ENCODE measurements around the gene SIL1. TPM values are rescaled to one million over a fixed set of nuclear protein-coding genes. Genes with fewer than 3 reads are reported as not detected.

SIL1 gene
- total RNA-seq, 2 donors from 2014 or later: 69.9 to 75.6 TPM

DNA sequence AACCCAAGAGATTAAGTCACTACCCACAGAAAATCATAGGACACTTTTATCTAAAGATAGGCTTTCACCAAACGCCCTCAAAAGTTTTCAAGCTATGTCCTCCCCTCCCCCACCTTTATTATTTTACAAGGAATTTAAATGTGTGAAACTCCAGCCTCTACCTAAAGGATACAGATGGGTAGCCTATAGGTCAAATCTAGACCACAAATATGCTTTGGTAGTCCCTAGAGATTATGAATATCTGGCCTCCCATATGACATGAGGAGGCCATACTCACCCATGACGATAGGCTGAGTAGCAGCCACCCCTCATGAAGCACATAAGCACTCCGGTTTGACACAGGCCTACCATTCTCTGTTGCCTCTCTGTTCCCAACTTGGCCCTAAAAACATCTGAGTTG, 11.9 kb downstream of the SIL1 start:
- intact Hi-C loops (cut with DNase I): no loop called here
- WGBS: 88% methylated on average over 3 of the region's 3 CpGs

DNA sequence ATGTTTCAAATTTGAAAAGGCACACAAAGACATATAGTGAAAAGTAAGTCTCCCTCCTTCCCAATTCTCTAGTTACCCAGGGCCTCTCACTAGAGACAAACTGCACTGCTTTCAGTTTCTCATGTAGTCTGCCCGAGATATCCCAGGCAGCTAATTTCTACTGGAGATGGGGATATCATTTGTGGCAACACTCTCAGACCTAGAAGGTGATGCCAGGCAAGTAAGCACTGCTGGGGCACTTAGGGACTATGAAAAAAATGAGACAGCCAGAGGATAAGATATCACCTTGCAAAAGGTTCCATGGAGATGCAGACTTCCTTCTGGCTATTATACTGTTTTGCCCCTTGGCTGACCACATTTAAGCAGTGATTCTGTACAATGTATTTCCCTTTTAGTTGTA, 12.6 kb downstream of the SIL1 start:
- peaks cover 10% of the 10 kb centered on the region for H3K4me1 ChIP-seq (replicated peaks)
- DNase-seq (ENCODE audit: low spot score): no peak

More for the DNA sequence above, 11.9 kb downstream of the SIL1 start:
- Histone ChIP-seq H3K9me3 (no peaks in the 10 kb centered on the region), H3K36me3 (no peaks in the 10 kb centered on the region), H3K4me3 (no peak overlapping the region), H3K27me3 (replicated peaks; ENCODE audit: insufficient read depth) (no peaks in the 10 kb centered on the region), H3K4me1 (replicated peaks) (peaks cover 8% of the 10 kb centered on the region), H3K27ac (no peak overlapping the region)
- TF ChIP-seq POLR2A (IDR thresholded peaks at IDR 0.05): no peak
- TF ChIP-seq, protein P1, sequence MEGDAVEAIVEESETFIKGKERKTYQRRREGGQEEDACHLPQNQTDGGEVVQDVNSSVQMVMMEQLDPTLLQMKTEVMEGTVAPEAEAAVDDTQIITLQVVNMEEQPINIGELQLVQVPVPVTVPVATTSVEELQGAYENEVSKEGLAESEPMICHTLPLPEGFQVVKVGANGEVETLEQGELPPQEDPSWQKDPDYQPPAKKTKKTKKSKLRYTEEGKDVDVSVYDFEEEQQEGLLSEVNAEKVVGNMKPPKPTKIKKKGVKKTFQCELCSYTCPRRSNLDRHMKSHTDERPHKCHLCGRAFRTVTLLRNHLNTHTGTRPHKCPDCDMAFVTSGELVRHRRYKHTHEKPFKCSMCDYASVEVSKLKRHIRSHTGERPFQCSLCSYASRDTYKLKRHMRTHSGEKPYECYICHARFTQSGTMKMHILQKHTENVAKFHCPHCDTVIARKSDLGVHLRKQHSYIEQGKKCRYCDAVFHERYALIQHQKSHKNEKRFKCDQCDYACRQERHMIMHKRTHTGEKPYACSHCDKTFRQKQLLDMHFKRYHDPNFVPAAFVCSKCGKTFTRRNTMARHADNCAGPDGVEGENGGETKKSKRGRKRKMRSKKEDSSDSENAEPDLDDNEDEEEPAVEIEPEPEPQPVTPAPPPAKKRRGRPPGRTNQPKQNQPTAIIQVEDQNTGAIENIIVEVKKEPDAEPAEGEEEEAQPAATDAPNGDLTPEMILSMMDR (IDR thresholded peaks at IDR 0.05): no peak
- TF ChIP-seq POLR2AphosphoS5 (IDR thresholded peaks at IDR 0.05): no peak
- DNase-seq (ENCODE audit: low spot score): no peak

DNA sequence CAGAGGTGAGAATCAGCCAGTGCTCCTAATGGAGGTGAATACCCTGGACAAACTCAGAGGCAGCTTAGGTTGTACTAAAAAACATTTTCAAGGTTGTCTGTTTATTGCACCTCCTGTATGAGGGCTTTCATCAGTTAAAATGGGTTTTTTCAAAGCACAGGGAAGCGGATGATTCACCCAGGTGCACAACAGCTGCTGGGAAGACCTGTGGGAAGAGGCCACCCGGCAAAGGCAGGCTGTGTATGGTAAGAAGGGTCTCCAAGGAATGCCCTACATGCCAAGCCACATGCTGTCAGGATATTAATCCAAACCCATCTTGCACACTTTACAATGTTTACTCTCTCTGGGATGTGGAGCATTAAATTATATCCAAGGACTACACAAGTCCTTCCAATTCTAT, 14.7 kb downstream of the SIL1 start:
- peaks cover 12% of the 10 kb centered on the region for H3K4me1 ChIP-seq (replicated peaks)
- 48% methylated on average over 2 of the region's 2 CpGs for WGBS
- no peak overlapping the region for H3K4me3 ChIP-seq

More for the DNA sequence above, 12.6 kb downstream of the SIL1 start:
- TF ChIP-seq, protein P1 (IDR thresholded peaks at IDR 0.05): no peak
- TF ChIP-seq POLR2A (IDR thresholded peaks at IDR 0.05) (no peak), POLR2AphosphoS5 (IDR thresholded peaks at IDR 0.05) (no peak)
- no peaks in the 10 kb centered on the region for H3K36me3 ChIP-seq
- no peak overlapping the region for H3K4me3 ChIP-seq
- WGBS: 73% methylated on average over 1 of the region's 1 CpG
- H3K9me3 ChIP-seq: no peaks in the 10 kb centered on the region
- no peaks in the 10 kb centered on the region for H3K27me3 ChIP-seq (replicated peaks; ENCODE audit: insufficient read depth)
- no peak overlapping the region for H3K27ac ChIP-seq
- intact Hi-C loops (cut with DNase I): no loop called here

DNA sequence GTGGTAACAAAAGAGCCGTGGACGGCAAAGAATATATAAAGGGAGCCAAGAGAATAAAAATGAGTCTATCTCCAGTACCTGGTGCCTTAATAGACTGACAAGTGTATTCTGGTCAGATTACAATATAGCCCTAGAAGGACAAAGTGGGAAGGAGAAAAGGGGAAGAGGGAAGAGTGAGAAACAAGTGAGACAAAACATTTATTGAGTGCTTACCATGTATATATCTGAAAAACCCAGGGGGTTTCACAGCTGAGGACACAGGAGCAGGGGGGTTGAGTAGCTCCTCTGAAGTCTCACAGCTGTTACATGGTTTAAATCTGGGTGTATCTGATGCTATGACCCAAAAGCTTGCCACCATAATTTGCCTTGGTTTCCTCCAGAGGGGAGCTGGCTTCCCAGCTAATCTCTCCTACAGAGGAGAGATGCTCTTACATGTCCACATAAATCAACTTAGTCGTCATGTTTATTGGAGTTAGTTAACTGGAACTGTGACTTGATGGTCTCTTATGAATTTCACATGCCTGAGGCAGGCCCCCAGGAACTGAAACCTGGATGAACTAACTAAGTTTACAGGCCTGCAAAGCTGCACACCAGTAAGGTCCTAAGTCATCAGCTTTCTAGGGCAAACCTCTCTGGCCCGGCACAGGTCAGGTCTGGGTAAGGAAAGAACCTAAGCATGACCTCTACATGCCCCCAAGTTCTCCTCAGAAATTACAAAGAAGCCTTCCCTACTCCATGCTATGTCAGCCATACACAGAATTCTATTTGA, 15.5 kb downstream of the SIL1 start:
- H3K27ac ChIP-seq: no peak overlapping the region
- 54% methylated on average over 4 of the region's 4 CpGs for WGBS

More for the DNA sequence above, 14.7 kb downstream of the SIL1 start:
- no peaks in the 10 kb centered on the region for H3K9me3 ChIP-seq
- DNase-seq (ENCODE audit: low spot score): no peak
- no peak overlapping the region for H3K27ac ChIP-seq
- TF ChIP-seq POLR2A (IDR thresholded peaks at IDR 0.05) (no peak), POLR2AphosphoS5 (IDR thresholded peaks at IDR 0.05) (no peak)
- TF ChIP-seq, protein P1 (IDR thresholded peaks at IDR 0.05): no peak
- H3K27me3 ChIP-seq (replicated peaks; ENCODE audit: insufficient read depth): no peaks in the 10 kb centered on the region
- intact Hi-C loops (cut with DNase I): loop anchor here (5.0 kb wide), 1 partner anchor 51 kb away; no protein-coding TSS in a partner anchor
- no peaks in the 10 kb centered on the region for H3K36me3 ChIP-seq

More for the DNA sequence above, 15.5 kb downstream of the SIL1 start:
- Histone ChIP-seq H3K27me3 (replicated peaks; ENCODE audit: insufficient read depth) (no peaks in the 10 kb centered on the region), H3K36me3 (no peaks in the 10 kb centered on the region), H3K9me3 (no peaks in the 10 kb centered on the region), H3K4me3 (no peak overlapping the region), H3K4me1 (replicated peaks) (peaks cover 20% of the 10 kb centered on the region)
- TF ChIP-seq POLR2A (IDR thresholded peaks at IDR 0.05): no peak
- TF ChIP-seq POLR2AphosphoS5 (IDR thresholded peaks at IDR 0.05): no peak
- TF ChIP-seq, protein P1 (IDR thresholded peaks at IDR 0.05): no peak
- no peak for DNase-seq (ENCODE audit: low spot score)
- intact Hi-C loops (cut with DNase I): loop anchor here (5.0 kb wide), 1 partner anchor 50 kb away; no protein-coding TSS in a partner anchor
